HG02763 (cell line): ENCODE data around the gene ZFAND6.

Experiments used
- ATAC-seq: cut with Tn5 transposase; IDR thresholded peaks from one replicate; pipeline ENCODE4 v1.9.1; 2021; ENCODE audit warnings: mild to moderate bottlenecking, moderate library complexity; ENCODE audit not compliant: unreplicated experiment

ZFAND6 gene

GRCh38 chr15:80163217-80163616, 103.7 kb downstream of the ZFAND6 start:
- ATAC-seq: no peak

GRCh38 chr15:80163897-80164296, 104.4 kb downstream of the ZFAND6 start:
- ATAC-seq: no peak

GRCh38 chr15:80167936-80168335, 108.5 kb downstream of the ZFAND6 start:
- no peak for ATAC-seq

- ATAC-seq: no peak
Measured at GRCh38 chr15:80168421-80168820, 108.9 kb downstream of the ZFAND6 start.

GRCh38 chr15:80169768-80170357, 110.4 kb downstream of the ZFAND6 start:
- ATAC-seq: no peak

GRCh38 chr15:80170596-80170995, 111.1 kb downstream of the ZFAND6 start:
- ATAC-seq: no peak

- ATAC-seq: no peak
Measured at GRCh38 chr15:80171787-80172186, 112.3 kb downstream of the ZFAND6 start.

GRCh38 chr15:80172401-80172800, 112.9 kb downstream of the ZFAND6 start:
- ATAC-seq: no peak

GRCh38 chr15:80173022-80173759, 113.7 kb downstream of the ZFAND6 start:
- no peak for ATAC-seq

GRCh38 chr15:80174017-80174746, 114.7 kb downstream of the ZFAND6 start:
- ATAC-seq: no peak

GRCh38 chr15:80175436-80175835, 116.0 kb downstream of the ZFAND6 start:
- ATAC-seq: no peak

GRCh38 chr15:80176443-80176842, 117.0 kb downstream of the ZFAND6 start:
- no peak for ATAC-seq

GRCh38 chr15:80177156-80177555, 117.7 kb downstream of the ZFAND6 start:
- no peak for ATAC-seq

GRCh38 chr15:80179025-80179759, 119.7 kb downstream of the ZFAND6 start:
- ATAC-seq: no peak

- no peak for ATAC-seq
Measured at GRCh38 chr15:80179935-80180334, 120.5 kb downstream of the ZFAND6 start.

GRCh38 chr15:80180468-80180867, 121.0 kb downstream of the ZFAND6 start:
- no peak for ATAC-seq

GRCh38 chr15:80180986-80181385, 121.5 kb downstream of the ZFAND6 start:
- ATAC-seq: no peak

GRCh38 chr15:80182611-80183261, 123.3 kb downstream of the ZFAND6 start:
- ATAC-seq: no peak

GRCh38 chr15:80183306-80183705, 123.8 kb downstream of the ZFAND6 start:
- ATAC-seq: no peak

- ATAC-seq: no peak
Measured at GRCh38 chr15:80183886-80184285, 124.4 kb downstream of the ZFAND6 start.

- ATAC-seq: no peak
Measured at GRCh38 chr15:80184554-80184953, 125.1 kb downstream of the ZFAND6 start.
